GM18511 (cell line): Measurements from ENCODE around the gene MEAK7.
A peak's percentile ranks its signal among the peaks of the same experiment; 100 is the strongest.

ENCODE experiments used
- ATAC-seq: cut with Tn5 transposase; IDR thresholded peaks from one replicate; pipeline ENCODE4 v1.9.1; 2021; ENCODE audit warnings: mild to moderate bottlenecking, moderate library complexity; ENCODE audit not compliant: unreplicated experiment

The MEAK7 gene, protein sequence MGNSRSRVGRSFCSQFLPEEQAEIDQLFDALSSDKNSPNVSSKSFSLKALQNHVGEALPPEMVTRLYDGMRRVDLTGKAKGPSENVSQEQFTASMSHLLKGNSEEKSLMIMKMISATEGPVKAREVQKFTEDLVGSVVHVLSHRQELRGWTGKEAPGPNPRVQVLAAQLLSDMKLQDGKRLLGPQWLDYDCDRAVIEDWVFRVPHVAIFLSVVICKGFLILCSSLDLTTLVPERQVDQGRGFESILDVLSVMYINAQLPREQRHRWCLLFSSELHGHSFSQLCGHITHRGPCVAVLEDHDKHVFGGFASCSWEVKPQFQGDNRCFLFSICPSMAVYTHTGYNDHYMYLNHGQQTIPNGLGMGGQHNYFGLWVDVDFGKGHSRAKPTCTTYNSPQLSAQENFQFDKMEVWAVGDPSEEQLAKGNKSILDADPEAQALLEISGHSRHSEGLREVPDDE

DNA sequence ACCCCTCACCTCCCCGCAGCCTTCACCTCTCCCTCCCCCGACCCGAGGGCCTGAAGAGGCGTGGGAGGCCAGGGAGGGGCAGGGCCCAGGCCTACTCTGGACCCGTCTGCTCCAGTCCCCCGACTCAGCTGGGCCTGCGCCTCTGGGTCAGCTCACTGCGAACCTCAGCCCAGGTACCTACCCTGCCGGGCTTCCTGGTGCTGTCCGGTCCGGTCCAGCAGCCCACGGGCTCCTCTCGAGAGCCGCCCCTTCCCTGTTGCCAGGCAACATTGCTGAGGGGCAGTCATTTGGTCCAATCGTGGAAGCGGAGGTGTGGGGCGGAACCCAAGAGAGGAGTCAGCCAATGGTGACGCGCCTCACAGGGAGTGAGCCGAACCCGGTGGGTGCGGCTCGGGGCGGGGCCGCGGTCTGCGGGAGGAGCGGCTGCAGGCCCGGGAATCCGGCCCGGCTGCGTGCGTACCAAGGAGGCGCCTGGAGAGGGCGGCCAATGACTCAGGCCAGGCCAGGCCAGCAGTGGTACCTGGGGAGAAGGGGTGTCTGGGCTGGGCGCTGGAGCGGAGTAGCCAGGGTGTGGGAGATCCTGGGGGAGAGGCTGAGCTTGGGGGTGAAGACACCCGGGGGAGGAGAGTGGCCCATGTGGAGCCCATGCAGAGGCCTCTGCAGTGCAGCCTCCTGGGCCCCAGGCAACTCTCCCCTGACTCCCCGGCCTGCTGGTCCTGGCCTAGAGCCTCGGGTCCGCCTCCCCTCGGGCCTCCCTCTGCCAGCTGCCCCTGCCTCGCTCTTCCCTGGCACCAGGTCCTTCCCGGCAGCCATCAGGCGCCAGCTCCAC lies at the start of gene MEAK7:
TSS of gene MEAK7 (minus strand) at position 240 of the 829 bp plus-strand sequence. CDS start 6,573 bp downstream, outside the sequence.
- ATAC-seq, result peak; percentile 96

DNA sequence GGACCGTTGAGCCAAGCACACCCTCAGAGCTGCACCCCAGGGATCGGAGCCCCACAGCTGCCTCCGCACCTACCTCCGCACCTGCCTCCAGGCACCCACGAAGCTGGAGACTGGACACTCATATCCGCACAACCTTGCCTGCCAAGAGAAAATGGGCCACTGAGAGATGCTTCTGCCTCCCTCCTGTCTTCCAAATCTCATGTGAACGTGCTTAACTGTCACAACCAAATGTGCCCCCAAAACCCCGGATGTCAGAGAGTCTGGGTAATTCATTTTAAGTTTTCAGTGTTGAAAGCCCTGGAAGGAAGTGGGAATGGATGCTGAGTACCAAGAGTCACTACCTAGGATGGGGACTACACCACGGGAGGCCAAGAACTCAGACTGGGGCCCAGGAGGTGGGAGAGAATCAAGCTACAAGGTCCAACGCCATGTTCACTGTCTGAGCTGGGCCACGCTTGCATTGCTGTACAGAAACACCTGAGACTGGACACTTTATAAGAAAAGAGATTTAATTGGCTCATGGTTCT lies 49.5 kb upstream of the MEAK7 start:
- no peak for ATAC-seq

DNA sequence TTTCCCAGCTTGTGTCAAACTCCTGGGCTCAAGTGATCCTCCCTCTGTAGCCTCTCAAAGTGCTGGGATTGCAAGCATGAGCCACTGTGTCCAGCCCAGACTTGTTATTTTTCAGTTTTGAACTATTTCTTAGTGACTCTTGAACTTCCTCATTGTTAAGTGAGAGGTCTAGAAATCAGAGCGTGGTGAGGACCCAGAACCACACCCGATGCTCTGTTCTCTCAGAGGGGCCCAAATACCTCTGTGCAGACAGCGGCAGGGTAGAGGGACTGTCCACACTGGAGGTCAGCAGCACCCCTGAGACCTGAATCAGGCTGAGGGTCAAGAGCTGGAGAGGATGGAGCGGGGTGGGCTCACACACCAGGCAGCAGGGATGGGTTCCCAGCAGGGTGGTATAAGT lies 47.7 kb upstream of the MEAK7 start:
- no peak for ATAC-seq

DNA sequence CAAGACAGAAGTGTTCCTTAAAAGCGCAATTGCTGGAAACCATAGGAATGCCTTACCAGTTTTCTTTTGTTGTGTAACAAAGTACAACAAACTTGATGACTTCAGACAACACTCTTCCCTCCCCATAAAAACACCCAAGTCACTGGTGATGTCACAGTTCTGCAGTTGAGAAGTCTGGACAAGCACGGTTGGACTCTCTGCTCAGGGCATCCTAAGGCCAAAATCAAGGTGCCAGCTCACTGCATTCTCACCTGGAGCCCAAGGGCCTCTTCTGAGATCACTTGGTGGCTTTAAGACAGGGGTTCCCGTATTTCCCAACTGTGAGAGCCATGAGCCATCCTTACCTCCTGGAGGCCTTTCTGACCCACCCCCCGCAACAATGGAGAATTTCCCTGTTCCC lies 45.6 kb upstream of the MEAK7 start:
- ATAC-seq, result no peak

DNA sequence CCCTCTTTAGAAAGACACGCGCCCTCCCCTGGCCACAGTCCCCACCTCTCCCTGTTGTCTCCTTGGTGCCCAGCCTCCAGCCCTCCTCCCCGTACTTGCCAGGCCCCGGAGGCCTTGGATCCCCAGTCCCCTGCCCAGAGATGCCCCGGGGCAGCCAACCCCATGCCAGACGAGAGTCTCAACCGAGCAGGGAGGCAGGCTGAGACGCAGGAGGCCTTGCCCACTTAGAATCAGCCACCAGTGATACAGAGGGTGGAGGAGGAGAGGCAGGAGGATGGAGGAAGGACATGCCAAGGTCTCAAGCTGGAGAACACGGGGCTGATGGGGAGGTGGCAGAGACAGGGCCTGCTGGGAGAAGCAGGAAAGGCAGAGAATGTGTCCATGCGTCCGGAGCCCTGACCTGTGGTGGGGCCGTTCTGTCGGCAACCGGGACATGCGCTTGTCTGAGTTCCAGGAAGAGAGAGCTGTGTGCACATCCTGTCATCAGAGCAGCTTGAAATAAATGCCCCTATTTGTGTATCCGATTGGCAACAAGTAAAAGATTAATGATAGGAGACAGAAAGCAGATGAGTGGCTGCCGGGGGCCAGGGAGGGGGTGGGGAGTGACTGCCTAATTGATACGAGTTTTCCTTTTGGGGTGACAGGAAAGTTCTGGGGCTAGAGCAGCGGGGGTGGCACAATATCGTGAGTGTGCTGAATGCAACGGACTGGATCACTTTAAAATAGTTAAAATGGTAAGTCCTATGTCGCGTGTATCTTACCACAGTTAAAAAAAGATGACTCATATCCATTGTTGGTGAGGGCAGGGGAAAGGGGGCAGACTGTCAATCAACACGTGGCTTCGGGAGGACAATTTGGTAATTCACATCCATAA lies 44.7 kb upstream of the MEAK7 start:
- ATAC-seq, result no peak

DNA sequence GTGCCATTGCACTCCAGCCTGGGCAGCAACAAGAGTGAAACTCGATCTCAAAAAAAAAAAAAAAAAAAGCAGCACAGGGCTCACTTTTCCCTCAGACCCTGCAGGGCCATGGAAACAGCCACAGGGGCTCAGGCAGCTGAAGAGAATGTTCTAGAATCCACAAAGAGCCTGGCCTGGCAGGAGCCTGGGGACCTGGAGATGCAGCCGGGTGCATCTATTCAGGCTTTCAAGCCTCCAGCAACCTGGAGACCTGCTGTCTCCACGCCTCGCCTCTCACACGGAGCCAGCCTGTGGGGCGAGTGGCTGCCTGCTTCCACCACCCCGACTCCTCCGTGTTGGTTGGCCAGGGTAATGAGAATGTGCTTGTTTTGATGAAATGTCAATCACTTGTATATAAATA lies 44.0 kb upstream of the MEAK7 start:
- no peak for ATAC-seq

DNA sequence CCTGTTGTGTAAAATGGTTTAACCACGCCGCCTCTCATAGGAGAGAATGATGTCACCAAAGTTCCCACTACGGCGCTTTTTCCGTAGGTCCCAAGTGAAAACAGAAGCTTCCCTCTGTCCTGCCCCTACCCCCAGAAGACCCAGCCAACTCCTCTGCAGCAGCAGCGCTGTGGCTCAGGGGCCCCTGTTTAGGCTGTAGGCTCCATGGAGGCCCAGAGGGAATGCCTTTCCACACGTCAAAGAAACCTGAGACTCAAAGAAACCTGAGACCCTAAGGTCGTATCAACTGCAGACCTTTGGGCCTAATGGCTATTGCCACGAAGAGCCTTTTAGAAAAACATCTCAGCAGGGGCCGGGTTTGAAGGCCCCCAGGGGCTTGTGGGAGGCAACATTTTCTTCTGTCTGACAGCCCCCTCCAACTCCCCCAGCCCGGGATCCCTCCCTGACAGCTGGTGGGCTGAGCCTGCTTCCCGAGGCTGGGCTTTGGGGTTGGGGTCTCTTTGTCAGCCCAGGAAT lies 43.1 kb upstream of the MEAK7 start:
- ATAC-seq, result no peak

DNA sequence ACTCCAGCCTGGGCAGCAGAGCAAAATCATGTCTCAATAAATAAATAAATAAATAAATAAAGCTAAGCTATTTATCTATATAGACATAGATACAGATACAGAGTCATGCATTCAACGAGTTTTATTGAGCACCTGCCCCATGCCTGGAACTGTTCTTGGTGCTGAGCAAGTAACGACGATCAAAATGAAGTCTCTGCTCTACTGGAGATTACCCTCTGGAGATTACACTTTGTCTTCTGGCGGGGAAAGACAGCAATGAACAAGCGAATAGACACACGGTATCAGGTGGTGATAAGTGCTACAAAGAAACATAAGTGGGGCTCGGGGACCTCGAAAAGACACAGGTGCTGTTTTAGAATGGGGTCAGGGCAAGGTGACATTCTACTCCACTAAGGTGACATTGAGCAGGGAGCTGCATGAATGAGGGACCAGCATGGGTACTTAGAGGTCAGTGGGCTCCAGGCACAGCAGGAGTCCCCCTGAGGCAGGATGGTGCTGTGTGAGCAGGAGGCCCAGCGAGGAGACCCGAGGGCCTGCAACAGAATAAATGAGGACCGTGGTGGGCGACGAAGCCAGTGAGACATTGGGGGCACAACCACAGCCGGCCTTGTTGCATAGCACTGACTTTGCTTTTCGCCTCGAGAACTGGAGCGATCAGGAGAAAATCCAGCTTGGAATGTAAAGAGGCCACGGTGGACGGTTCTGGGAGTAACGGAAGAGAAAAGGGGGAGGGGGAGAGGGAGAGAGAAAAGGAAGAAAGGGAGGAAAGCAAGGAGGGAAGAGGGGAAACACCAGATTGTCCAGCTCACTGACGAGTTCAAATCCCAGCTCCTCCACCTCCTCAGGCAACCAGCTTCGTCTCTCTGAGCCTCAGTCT lies 42.4 kb upstream of the MEAK7 start:
- ATAC-seq, result no peak

DNA sequence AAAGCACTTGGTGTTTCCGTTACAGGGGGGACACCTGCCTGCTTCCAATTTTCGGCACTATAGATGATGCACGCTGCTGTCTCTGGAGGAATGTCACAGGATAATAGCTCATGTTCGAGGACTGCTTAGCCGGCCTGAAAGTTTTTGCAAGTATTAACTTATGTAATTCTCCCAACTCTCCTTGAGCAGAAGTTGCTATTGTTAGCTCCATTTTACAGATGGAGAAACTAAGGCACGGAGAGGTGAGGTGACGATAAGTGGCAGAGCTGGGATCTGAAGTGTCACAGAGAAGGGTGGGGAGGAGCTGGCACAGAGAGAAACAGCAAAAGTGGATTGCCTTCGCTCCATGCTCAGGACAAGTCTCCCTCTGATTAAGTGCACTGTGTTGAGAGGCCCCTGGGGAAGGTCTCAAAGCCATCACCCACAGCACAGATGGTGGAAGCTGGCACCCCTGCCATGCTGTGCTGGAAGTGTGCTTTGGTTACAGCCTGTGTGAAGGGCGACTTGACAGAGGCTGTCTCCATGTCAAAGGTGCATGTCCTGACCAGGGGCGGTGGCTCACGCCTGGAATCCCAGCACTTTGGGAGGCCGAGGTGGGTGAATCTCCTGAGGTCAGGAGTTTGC lies 40.8 kb upstream of the MEAK7 start:
- ATAC-seq, result no peak

DNA sequence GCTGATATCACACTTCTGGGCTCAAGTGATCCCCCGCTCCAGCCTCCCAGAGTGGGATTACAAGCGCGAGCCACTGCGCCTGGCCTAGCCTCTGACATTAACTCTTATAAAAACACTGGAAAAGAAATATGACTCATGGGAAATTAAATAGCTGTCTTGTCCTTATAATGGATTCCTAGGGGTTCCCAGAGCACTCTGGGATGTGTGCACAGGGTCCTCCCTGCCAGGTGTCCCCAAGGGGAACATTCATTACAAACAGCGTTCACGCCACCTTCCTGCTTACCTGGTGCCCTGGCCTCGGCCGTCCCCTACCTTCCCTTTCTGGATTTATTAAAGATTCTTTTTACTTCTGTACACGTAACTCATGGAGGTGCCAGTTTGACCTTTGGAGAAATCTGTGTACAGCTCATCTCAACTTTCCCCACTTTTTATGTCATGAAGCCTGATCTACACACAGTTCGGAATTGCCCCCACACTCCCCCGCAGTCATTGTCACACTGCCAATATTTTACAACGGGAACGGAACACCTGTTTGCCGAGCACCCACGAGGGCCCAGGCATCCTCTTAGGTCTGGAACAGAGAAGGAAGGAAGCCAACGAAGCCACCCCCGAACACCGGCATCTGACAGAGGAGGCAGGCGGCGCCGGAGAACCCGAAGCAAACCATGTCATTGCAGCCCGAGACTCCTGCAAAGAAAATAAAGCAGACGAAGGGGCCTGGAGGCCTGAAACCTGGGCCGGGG lies 39.7 kb upstream of the MEAK7 start:
- ATAC-seq, result no peak

DNA sequence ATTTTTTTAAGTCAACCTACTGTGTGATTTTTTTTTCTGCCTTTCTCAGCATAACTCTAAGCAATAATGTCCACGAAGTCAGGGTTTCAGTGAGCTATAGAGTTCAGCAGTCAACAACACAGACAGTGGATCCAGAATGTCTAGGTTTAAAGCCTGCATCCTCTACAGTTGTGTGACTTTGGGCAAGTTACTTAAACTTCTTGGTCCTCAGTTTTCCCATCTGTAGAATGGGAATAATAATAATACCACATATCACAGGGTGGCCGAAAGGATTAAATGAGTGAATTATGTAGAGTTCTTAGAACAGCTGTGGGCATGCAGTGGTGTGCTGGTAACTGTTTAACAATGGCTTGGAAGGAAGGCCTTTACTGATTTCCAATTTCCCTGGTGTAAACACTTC lies 38.8 kb upstream of the MEAK7 start:
- ATAC-seq, result no peak

DNA sequence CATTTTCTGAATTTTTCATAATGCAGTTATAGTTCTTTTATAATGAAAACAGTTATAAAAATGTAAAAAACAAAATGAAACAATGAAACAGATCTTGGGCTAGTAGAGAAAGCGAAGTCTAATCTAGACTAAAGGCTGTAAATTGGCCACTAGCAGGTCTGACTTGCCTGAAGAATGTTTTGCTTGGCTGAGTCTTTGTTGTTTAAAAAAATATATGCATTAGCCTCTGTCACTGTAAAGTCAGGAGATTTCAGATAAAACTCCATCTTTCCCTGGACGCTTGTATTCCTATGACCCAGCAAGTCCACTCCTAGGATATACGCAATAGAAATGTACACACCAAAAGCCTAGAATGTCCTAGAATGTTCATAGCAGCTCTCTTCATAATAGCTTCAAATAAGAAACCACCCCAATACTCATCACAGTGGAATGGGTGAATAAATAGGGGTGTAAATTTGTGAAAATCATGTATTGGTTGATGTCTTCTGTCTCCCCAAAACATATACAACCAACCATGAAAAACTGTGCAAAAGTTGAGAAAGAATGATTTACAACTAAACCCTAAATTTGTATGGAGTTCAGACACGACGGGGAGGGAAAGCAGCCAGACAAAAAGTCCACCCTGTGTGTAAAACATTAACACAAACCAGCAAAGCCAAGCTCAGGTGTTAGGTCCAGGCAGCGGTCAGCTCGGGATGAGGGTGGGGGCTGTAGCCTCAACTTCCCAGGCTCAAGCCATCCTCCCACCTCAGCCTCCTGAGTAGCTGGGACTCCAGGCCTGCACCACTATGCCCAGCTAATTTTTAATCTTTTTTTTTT lies 37.7 kb upstream of the MEAK7 start:
- no peak for ATAC-seq

DNA sequence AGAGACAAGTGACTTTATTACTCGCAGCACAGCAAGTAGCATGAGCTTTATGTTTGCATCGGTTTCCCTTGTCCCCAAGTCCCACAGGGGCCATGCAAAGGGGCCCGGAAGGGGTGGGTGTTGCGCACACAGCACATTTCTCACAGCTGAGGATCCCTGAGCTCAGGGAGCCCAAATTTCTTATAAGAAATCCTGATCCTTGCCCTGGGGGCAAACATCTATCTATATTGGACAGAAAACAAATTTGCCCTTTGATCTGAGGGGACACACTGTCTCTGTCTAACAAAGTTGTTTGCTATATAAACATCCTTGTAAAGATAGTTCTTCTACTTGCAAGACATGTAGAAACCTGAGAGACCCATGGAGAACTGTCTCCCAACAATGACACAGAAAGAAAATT lies 35.7 kb upstream of the MEAK7 start:
- no peak for ATAC-seq

DNA sequence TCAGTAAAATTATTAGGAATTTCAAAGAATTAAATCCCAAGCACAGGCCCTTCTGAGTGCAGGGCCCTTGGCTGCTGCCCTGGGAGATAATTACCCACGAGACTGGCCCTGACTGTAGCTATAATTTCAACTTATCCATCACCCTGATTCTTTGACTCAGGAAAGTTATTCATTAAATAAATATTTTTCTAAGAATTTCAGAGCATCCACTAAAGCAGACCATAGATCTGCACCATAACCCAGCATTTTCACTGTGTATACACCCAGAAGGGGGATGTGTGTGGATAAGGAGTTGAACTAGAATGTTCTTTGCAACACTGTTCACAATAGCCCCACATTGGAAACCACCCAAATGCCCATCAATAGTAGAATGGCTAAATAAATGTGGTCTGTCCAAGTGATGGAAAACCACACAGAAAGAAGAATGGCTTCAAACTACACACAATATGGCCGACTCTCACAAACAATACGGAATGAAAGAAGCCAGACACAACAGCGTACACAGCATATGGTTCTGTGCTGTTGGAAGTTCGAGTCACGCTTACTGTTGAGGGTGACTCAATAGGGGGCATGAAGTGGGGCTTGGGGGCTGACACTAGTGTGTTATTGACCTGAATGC lies 33.9 kb upstream of the MEAK7 start:
- no peak for ATAC-seq

DNA sequence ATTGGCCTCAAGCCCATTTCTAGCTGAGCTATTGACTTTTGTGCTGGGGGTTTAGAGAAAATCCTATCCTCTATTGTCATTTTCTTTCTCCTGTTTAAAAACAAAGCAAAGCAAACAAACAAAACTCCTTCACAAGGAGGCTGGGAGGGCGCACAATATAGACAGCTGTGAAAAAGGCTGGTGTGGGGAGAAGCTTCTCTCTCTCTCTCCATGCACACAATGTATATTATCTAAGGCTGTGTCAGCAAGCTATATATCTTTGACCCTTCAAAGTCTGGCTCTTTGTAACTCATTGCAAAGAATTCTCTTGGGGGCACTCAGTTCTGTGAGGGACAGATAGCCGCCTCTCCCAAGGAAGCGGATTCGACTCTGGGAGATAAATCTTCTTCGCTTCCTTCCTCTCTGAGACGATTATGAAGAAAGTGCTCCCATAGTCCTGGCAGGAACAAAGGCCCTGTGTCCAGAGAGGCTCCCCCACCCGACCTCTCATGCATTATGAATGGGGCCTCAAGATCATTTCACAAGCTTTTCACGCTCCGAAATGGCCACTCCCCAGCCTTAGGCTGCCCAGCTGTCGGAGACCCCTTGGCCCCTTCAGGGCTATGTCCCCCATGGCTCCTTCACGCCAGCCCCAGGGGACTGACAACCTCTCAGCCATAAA lies 33.2 kb upstream of the MEAK7 start:
- ATAC-seq, result no peak

DNA sequence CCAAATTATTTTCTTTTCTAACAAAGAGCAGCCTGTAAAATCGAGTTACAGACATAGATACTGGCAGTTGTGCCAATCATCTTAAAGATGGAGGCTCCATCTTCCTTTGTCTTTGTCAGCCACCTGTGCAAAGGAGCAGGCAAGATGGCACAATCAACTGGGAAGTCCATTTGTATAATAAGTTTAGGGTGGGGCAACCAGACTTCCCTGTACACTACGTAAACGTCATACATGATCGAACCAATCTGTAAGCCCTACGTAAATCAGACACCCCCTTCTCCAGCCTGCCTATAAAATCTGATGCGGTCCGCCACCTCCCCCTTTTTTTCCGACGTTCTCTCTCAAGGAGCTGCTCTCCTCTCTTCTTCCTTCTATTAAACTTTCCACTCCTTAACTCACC lies 31.4 kb upstream of the MEAK7 start:
- ATAC-seq, result no peak

DNA sequence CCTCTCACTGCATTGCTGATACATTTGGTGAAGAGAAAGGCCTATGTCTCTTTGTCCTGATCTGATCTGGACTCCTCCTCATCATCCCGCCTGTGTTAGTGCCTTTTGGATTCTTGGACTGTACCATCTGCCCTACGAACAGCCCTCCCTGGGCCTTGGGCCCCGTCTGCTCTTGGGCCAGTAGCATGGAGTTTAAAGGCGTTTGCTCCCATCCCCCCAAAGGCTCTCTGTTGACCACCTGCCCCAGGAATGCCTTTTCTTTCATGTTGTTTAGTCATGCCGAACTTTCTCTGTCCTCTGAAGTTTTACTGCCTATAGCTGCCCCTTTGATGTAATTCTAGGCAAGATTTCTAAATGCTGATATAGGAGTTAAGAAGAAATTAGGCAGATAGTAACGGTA lies 30.9 kb upstream of the MEAK7 start:
- ATAC-seq, result no peak
